GM18861 (cell line): ENCODE data around the gene CEMIP.

Experiments used
- ATAC-seq: cut with Tn5 transposase; IDR thresholded peaks from one replicate; pipeline ENCODE4 v1.9.1; 2021; ENCODE audit not compliant: unreplicated experiment

Gene CEMIP

DNA sequence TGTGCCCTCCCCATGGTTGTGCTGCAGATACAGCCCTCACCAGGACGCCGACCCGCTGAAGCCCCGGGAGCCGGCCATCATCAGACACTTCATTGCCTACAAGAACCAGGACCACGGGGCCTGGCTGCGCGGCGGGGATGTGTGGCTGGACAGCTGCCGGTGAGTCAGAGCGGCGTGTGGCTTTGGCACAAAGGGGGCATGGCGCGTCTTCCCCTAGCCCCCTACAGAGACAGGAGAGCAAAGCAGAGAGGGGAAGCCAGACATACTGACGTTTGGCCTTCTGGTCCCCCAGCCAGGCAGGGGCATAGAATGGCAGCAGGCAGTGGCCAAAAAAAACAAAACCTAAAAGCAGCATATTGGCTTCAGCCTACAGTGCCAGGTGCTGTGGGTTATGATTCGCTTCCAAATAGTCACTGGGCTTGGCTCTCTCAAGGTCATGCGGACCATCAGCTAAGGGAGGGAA, 146.5 kb downstream of the CEMIP start:
- ATAC-seq: no peak

DNA sequence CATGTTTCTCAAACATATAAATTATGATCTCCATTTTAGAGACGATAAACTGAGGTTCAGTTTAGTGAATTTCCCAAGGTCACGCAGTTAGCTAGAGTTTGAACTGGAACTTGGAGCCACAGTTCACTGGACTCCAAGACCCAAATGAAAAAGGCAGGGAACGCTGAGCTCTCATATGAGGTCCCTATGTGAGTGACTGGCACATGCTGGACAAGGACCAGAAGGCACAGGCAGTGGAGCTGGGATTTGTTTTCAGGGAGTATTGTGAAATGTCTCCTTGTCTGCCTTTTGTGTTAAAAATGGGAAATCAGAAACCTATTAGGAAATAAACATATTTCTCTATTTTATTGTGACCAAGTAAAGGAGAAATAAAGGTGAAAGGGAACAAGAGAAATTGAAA, 147.0 kb downstream of the CEMIP start:
- no peak for ATAC-seq

GRCh38 chr15:80929225-80929624, 150.1 kb downstream of the CEMIP start:
- ATAC-seq: no peak

DNA sequence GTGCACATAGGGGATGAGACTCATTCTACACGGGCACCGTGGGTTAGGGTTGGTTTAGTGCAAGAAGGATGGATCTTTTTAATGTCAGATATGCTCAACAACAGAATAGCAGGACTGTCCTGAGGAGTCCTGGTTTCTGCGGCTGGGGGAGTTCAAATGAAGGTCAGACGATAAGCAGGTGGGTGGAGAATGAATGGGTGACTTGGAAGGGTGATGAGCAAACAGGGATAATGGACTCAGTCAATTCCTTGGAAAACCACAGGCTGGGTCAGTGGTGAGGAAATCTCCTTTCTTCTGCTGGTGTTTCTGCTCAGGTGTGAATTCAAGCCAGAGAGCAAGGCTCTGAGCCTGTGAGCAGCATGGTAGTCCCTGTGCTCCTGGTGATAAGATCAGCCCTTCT, 150.5 kb downstream of the CEMIP start:
- no peak for ATAC-seq

DNA sequence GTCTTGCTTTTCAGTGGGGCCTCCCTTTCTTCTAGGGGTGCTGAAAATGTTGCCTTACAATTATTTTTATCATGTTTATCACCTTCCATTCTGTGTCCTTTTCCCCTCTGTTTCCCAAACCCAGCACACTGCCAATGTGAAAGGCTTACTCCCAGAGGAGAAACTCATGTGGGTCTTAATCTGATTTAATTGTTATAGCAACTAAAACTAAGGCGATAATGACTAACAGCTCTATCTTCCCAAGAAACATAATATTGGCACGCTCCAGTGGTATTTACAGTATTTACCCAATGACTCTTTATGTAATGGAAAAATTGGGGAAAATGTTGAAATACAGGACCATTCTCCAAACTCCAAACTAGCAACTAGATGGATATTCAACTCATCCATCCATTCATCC, 152.0 kb downstream of the CEMIP start:
- no peak for ATAC-seq

DNA sequence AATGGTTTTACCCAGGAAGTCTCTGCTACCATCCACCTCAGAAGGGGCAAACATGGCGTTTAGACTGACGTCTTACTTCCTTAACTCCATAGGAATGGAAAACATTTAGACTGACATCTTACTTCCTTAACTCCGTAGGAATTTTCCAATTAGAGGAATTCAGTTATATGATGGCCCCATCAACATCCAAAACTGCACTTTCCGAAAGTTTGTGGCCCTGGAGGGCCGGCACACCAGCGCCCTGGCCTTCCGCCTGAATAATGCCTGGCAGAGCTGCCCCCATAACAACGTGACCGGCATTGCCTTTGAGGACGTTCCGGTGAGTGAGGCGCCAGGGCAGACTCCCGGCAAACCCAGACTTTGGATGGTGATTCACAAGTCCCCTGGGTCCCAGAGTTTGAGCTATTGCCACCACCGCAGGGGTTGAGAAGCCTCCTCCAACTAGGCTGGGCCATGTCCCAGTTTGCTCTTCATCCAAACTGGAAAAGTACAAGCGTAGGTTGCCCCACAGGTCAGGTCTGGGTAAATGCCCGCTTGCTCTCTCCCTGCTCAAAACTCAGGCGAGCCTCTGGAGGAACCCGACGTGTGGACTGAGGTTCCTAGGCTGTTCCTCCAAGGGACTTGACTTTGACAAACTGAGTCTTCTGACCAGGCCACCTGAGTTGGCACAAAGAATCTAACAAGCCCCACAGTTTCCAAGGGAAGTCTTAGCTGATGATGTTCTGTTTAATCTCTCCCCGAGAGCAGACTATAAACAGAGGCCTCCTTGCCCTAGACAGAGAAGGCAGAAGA, 152.7 kb downstream of the CEMIP start:
- no peak for ATAC-seq

- ATAC-seq: no peak
These were observed 153.3 kb downstream of the CEMIP start for GRCh38 chr15:80932513-80932815.

- ATAC-seq: no peak
These were observed 153.8 kb downstream of the CEMIP start for GRCh38 chr15:80932989-80933388.

GRCh38 chr15:80934761-80935221, 155.6 kb downstream of the CEMIP start:
- ATAC-seq: no peak

DNA sequence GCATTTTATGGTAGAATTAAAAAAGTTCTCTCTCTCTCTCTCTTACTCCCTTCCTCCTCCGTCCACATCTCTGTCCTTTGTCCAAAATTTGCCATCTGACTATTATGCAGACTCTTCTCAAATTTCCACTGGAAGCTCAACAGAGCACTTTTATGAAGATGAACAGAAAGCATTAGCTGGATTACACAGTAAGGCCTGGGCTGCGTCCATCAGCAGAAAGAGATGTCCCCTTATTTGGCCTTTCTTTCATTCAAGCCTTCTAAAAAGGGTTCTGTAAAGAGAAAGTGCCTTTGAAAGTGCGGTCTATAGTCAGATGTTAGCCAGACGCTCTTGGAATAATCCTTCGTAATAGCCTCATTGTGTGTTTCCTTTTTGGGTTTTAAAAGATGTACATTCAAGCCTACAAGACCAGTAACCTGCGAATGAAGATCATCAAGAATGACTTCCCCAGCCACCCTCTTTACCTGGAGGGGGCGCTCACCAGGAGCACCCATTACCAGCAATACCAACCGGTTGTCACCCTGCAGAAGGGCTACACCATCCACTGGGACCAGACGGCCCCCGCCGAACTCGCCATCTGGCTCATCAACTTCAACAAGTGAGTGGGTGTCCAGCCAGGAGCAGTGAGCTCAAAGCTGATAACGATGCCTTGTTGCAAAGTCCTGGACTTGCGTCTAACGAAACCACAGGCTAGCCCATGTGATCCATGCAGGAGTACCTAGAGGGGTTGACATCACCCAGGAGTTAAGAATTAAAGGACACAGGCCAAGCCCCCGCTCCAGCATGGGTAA, 157.3 kb downstream of the CEMIP start:
- no peak for ATAC-seq

DNA sequence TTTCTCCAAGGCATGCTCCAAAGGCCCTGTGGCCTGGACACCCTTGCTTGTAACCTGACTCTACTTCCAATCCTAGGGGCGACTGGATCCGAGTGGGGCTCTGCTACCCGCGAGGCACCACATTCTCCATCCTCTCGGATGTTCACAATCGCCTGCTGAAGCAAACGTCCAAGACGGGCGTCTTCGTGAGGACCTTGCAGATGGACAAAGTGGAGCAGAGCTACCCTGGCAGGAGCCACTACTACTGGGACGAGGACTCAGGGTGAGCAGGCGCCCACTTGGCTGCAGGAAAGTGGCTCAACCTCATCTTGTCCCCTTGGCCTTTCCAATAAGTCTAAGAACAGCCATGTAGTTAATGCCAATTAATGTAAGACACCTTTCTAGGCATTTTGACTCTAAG, 158.5 kb downstream of the CEMIP start:
- ATAC-seq: no peak

- no peak for ATAC-seq
These were observed 160.0 kb downstream of the CEMIP start for GRCh38 chr15:80939216-80939615.

DNA sequence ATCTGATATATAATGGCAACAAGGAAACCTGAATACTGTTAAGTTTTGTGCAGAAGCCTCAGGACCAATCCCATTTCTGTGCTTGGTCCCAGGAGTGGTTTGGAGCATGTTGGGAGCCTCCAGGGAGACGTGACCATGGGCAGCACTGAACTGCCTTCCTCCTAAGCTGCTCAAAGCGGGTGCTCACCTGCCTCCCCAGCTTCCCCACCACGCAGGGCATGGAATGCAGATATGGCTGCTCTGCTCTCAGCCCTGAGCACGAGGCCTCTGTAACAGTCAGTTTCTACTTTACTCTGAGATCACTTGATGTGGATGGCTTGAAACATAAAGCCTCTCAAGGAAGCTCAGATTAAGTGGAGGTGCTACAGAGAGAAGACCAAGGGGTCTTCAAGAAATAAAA, 161.2 kb downstream of the CEMIP start:
- no peak for ATAC-seq

GRCh38 chr15:80940851-80941250, 161.7 kb downstream of the CEMIP start:
- no peak for ATAC-seq

- no peak for ATAC-seq
These were observed 163.1 kb downstream of the CEMIP start for GRCh38 chr15:80942266-80942665.

- ATAC-seq: no peak
These were observed 163.8 kb downstream of the CEMIP start for GRCh38 chr15:80942746-80943565.

DNA sequence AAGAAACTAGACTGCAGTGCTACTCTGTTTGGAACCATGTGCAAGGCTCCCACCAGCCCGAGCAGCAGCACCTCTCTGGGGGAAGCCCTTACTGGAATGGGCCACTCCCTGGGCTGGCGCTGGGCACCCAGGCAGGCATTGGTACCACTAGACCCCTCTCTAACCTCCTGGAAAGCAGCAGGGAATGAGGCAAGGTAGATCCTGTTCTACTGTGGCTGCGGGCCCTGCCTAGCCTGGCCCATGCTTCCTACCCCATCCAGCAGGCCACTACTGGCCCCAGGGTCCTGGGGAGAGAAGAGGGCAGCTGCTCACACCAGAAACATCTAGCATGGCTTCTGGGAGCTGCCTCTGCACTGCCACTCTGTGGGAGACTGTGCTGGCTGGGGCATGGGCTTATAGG, 165.6 kb downstream of the CEMIP start:
- ATAC-seq: no peak

GRCh38 chr15:80945605-80946004, 166.4 kb downstream of the CEMIP start:
- no peak for ATAC-seq

DNA sequence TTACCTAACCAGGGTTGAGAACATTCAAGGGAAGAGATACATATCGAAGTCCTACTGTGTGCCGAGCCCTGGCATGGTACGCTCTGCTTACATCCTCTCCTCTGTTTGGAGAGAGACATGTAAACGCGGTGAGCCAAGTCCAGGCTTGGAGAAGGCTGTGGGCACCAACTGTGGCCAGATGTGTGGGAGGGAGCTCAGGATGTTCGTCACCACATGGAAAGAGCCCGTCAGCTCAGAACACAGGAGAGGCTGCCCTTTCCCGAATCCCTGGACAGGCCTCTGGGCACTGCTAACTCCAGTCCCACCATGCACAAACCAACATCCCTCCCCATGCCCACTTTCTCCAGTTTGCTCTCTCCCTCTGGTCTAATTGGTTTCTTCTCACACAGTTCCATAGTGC, 167.4 kb downstream of the CEMIP start:
- no peak for ATAC-seq

GRCh38 chr15:80948651-80949292, 169.6 kb downstream of the CEMIP start:
- ATAC-seq: no peak

GRCh38 chr15:80949756-80950155, 170.6 kb downstream of the CEMIP start:
- no peak for ATAC-seq
